GM19035 (cell line): ENCODE measurements around the gene KDM4B.

Experiments used
- ATAC-seq: cut with Tn5 transposase; IDR thresholded peaks from one replicate; pipeline ENCODE4 v1.9.1; 2021; ENCODE audit not compliant: unreplicated experiment

Gene KDM4B

DNA sequence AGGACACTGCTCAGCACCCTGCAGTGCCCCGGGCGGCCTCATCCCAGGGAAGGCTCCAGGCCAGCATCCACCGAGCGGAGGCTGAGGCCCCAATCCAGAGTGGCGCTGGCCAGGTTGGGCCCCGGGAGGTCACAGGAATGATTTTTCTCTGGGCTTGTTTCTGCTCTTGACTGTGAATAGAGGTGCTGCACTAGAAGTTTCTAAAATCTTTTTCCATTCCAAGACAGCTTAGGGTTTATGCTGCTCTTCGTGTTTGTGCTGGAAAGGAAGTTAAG is 15.1 kb downstream of the KDM4B start:
- no peak for ATAC-seq

DNA sequence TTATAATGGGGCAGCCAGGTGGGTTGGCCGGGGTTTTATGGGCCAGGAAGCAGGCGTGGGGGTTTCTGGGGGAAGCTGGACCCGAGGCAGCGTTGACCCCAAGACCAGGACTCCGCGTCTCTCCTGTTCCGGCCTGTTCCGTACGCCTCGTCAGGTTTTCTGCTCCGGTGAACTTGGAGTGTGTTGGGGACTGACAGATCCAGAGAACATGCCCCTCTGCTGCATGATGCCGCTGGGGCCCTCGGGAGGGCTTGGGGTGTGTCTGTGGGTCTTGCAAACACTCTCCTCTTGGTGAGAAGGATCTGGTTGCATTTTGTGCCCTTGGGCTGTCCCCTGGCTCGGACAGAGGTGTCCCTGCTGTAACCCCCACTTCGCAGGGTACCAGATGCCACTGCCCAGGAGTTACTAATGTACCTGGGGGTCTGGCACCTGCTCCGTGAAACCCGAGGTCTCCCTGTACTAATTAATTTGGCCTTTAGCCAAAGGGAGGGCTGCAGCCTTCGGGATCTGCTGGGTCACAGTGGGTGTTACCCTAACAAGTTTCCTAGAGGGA is 15.6 kb downstream of the KDM4B start:
- ATAC-seq, result no peak

GRCh38 chr19:4985551-4985991 is 16.7 kb downstream of the KDM4B start:
- ATAC-seq, result no peak

DNA sequence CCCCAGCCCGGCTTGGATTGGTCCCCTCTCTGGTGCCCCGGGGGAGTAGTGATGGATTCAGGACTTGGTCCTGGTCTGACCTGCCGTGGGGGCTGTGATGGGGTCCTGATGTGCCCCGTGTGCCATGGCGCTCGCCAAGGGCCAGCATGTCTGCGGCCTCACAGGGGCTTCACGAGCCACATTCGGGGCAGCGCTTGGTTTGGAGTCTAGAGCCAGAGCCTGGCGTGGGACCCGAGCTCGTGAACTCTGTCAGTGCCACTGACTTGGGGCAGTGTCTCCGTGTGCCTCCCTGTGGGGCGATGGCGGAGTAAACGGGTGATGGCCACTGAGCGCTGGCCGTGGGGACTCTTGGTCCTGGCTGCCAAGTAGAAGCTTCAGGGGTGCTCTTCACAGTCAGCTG is 17.1 kb downstream of the KDM4B start:
- ATAC-seq, result no peak

GRCh38 chr19:4986471-4986891 is 17.6 kb downstream of the KDM4B start:
- no peak for ATAC-seq

- ATAC-seq, result no peak
These were observed 18.3 kb downstream of the KDM4B start for GRCh38 chr19:4987256-4987655.

DNA sequence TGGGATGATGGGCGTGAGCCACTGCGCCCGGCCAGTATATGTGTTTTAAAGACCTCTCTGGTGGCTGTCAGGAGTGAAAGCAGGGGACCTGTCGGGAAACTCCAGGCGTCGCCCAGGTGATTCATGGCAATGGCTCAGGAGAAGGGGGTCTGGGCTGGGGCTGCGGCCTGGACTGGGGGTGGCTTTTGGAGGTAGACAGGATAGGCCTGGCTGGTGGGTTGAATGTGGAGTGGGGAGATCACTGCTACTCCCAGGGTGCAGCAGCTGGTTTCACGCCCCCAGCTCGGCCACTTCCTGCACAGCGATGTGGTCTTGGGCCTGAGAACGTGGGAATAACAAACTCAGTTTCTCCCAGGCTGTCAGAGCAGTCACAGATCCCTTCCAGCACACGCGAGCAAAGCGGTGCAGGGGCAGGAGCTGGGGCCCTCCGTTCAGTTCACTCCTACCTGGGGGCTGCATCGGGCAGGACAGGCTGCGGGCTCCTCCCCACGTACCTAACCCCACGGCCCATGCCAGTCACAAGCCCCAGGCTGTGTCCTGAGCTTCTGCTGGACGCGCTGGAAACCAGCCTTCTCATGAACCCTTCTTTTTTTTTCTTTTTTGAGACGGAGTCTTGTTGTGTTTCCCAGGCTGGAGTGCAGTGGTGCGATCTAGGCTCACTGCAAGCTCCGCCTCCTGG is 18.9 kb downstream of the KDM4B start:
- ATAC-seq, result no peak

GRCh38 chr19:4988770-4989251 is 19.9 kb downstream of the KDM4B start:
- ATAC-seq, result no peak

GRCh38 chr19:4990306-4990705 is 21.4 kb downstream of the KDM4B start:
- ATAC-seq, result no peak

GRCh38 chr19:4991538-4991937 is 22.6 kb downstream of the KDM4B start:
- ATAC-seq, result no peak

GRCh38 chr19:4991996-4992698 is 23.2 kb downstream of the KDM4B start:
- no peak for ATAC-seq

DNA sequence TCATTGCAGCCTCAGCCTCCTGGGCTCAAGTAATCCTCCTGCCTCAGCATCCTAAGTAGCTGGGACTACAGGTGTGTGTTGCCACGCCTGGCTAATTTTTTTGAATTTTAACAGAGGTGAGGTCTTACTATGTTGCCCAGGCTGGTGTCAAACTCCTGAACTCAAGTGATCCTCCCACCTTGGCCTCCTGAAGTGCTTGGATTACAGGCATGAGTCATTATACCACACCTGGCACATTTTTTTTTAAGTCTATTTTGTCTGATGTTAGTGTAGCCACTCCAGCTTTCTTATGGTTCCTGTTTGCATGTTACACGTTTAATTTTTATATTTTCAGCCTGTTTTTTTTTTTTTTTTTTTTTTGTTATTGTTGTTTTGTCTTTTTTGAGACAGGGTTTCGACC is 24.8 kb downstream of the KDM4B start:
- no peak for ATAC-seq

GRCh38 chr19:4996701-4997100 is 27.8 kb downstream of the KDM4B start:
- no peak for ATAC-seq

DNA sequence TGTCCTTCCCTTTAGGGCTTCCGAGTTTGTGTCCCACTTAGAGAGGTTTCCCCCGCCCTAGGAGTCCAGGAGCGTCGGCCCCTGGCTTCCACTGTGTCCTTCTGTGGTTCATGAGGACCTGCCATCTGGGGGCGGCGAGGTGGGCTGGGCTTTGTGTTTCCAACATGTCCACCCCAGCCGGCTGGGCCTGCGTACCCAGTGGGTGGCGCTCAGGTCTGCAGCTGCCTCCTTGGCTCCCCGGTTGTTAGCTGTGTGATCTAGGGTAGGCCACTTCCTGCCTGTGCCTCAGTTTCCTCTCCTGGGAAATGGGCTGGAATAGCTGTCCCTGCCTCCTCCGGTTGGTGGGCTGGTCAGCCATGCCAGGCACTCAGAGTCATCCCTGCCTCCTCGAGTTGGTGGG is 28.4 kb downstream of the KDM4B start:
- no peak for ATAC-seq

DNA sequence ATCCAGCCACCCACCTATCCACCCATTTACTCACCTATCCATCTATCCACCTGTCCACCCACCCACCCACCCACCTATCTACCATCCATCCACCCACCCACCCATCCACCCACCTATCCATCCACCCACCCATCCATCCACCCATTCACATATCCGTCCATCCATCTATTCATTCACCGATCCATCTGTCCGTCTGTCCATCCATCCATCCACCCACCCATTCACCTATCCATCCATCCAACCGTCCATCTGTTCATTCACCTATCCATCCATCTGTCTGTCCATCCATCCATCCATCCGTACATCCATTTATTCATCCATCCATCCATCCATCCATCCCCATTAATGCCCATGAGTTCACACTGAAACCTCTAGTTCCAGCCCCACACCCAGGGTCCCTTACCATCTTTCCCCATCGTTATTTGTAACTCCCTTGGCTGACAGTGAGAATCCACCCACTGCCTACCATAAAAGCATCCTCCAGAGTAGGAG is 31.3 kb downstream of the KDM4B start:
- no peak for ATAC-seq

DNA sequence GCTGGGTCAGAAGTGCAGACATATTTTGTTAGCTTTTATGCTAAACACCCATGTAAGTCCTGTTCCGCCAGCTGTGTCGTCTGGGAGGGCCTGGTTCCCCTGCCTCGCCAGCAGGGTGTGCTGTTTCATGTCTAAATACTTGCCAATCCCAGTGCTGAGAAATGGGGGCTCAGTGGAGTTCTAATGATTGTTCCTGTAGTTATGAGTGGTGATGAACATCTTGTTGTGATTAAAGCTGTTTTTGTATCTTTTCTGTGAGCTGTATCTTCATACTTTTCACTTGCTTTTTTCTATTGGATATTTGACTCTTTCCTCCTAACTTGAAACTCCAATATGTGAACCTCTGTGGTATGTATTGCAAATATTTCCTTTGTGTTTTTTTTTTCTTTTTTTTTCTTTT is 32.7 kb downstream of the KDM4B start:
- ATAC-seq, result no peak

GRCh38 chr19:5002143-5002542 is 33.2 kb downstream of the KDM4B start:
- ATAC-seq, result no peak

- ATAC-seq, result no peak
These were observed 34.9 kb downstream of the KDM4B start for GRCh38 chr19:5003781-5004180.

DNA sequence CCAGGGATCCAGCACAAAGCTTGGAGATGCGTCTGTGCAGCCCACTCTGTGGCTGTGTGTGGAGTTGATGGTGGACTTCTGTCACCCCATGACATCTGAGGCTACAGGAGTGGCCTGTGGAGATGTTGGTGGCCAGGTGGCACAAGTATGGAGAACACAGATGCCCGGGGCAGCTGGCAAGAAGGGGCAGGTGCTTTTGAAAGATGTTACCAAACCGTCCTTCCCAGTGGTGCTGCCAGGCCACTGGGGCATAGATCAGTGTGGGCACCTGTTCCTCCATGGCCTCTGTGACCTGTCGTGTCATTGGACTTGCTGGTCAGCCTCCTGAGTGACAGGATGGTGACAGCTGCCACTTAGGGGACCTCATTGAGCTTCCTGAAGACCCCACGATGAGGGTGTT is 36.2 kb downstream of the KDM4B start:
- ATAC-seq, result no peak

- no peak for ATAC-seq
These were observed 37.3 kb downstream of the KDM4B start for GRCh38 chr19:5006201-5006600.

DNA sequence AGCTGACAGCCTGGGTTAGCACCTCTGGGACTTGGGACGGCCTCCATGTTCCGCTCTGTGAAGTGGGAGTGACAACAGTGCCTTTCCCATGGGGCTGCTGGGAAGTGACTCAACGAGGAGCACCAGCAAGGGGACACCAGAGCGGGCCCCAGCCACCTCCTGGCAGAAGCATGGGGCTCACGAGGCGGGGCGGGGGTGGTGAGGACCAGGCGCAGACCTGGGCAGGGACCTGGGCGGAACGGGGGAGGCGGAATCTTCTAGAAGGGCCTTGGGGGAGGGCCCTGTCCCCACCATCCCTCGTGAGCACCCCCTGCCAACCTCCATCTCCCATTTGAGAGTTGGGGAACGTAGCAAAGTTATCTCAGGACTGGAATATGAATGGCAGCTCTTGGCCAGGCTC is 37.9 kb downstream of the KDM4B start:
- no peak for ATAC-seq

DNA sequence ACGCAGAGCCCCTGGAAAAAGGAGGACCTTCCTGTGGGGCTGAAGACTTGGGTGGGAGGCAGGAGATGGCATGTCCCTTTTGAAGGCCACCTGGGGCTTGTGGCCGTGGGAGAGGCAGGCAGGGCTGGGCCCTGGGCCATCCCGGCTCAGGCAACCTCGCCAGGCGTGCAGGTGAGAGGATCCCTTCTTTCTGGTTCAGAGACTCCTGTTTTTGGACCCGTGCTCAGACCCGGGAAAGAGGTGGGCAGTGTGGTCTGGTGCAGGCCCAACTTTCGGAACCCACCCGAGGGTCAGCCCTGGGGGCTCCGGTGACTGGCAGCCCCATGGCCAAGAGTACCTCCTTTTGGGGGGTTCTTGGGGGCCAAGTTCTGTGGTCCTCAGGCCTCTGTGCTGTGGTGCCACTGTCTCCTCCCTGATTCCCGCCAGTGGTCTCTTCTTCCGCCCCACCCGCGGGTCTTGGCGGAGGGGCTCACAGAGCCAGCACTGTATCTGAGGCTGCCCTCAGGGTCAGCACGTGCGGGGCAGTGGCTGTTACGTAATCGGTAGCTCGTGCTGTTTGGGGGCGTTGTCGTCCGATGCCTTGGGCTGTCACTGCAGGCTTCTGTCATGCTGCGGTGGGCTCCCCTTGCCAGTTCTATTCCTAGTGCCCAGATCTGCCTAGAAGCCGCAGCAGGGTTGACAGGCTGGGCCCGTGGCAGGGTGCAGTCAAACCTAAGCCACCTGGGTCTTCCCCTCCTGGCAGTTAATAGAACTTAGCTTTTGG is 42.7 kb downstream of the KDM4B start:
- no peak for ATAC-seq
